HG02840 (cell line): ENCODE measurements around the gene LELP1.
"Not testable (repeated sequence)": the region's sequence is repeated elsewhere in the genome, so short reads cannot be mapped to it uniquely, and the experiment has no call there.

Experiments used
- ATAC-seq: cut with Tn5 transposase; IDR thresholded peaks from one replicate; pipeline ENCODE4 v1.9.1; 2021; ENCODE audit warnings: mild to moderate bottlenecking, moderate library complexity, moderate number of reproducible peaks; ENCODE audit not compliant: unreplicated experiment, low FRiP score

The LELP1 gene

GRCh38 chr1:153228491-153228890 lies 25.3 kb downstream of the LELP1 start:
- ATAC-seq, result no peak

- not testable (repeated sequence) for ATAC-seq
Measured at GRCh38 chr1:153229076-153229829, 26.0 kb downstream of the LELP1 start.

- ATAC-seq, result no peak
Measured at GRCh38 chr1:153231363-153231762, 28.1 kb downstream of the LELP1 start.

GRCh38 chr1:153231785-153232184 lies 28.6 kb downstream of the LELP1 start:
- ATAC-seq, result no peak

- no peak for ATAC-seq
Measured at GRCh38 chr1:153232553-153232952, 29.3 kb downstream of the LELP1 start.

GRCh38 chr1:153233448-153233847 lies 30.2 kb downstream of the LELP1 start:
- no peak for ATAC-seq

GRCh38 chr1:153238527-153238926 lies 35.3 kb downstream of the LELP1 start:
- no peak for ATAC-seq

- no peak for ATAC-seq
Measured at GRCh38 chr1:153242160-153242559, 38.9 kb downstream of the LELP1 start.

GRCh38 chr1:153245466-153245865 lies 42.2 kb downstream of the LELP1 start:
- ATAC-seq, result no peak

- no peak for ATAC-seq
Measured at GRCh38 chr1:153246018-153246417, 42.8 kb downstream of the LELP1 start.

GRCh38 chr1:153246825-153247224 lies 43.6 kb downstream of the LELP1 start:
- no peak for ATAC-seq

- ATAC-seq, result no peak
Measured at GRCh38 chr1:153248176-153248879, 45.1 kb downstream of the LELP1 start.

GRCh38 chr1:153250166-153250565 lies 46.9 kb downstream of the LELP1 start:
- ATAC-seq, result no peak

- no peak for ATAC-seq
Measured at GRCh38 chr1:153251087-153251486, 47.9 kb downstream of the LELP1 start.

- ATAC-seq, result no peak
Measured at GRCh38 chr1:153251562-153251961, 48.3 kb downstream of the LELP1 start.

- ATAC-seq, result no peak
Measured at GRCh38 chr1:153251988-153252387, 48.8 kb downstream of the LELP1 start.

GRCh38 chr1:153253076-153253475 lies 49.8 kb downstream of the LELP1 start:
- no peak for ATAC-seq

GRCh38 chr1:153253693-153254092 lies 50.5 kb downstream of the LELP1 start:
- no peak for ATAC-seq
